Activated CD4-positive, alpha-beta T cell treated with anti-CD3 and anti-CD28 coated beads for 4 hours (primary cell): ENCODE data around the gene OASL.

Experiments used
- DNase-seq, 2 donors: peaks; one replicate each; pipeline ENCODE4 v3.0.0-alpha.2; 2020

OASL gene

DNA sequence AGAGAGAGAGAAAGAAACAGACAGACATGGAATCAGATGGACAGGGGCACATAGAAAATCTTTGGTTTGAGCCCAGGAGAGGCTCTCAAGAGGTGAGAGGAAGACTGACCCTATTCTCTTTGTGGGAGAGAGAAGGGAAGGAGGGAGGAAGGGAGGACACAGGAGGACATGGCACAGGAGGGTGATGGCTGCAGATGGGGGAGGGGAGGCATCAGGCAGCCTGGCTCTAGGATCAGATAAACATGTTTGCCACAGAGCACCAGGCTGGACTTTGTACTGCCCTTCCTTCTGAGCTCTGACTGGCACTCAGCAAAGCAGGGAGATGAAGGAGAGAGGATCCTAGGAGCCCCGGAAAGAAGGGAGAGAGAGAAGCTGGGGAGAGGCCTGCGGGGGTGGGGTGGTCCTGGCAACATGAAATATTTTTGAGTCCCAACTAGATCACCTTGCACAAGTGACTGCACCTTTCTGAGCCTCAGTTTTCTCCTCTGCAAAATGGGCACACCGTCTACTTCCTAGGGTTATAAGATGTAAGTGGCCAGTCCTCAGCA lies 54.6 kb downstream of the OASL start:
- no peak for DNase-seq

GRCh38 chr12:120983759-120984158 lies 55.3 kb downstream of the OASL start:
- no peak for DNase-seq

DNA sequence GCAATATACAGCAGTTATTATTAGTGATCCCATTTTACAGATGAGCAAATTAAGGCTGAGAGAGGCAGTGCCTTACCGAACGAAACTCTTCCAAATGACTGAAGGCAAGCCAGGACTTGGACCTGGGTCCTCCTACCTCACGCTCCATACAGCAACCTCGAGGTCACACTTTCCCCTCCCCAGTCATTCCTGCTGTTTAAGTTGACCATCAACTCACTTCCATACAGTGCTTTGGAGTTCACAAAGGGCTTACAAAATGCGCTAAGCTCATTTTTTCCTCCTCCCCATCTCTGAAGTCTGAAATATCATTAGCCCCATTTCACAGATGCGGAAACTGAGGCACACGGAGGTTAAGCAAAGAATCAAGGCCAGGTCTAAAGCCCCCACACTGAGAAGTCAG lies 56.4 kb downstream of the OASL start:
- DNase-seq, result no peak

- DNase-seq, result no peak
These were observed 57.6 kb downstream of the OASL start for GRCh38 chr12:120981407-120981941.

GRCh38 chr12:120980800-120981368 lies 58.2 kb downstream of the OASL start:
- DNase-seq, result no peak

GRCh38 chr12:120979862-120980696 lies 59.0 kb downstream of the OASL start:
- DNase-seq, result no peak

GRCh38 chr12:120979220-120979861 lies 59.7 kb downstream of the OASL start:
- DNase-seq, result no peak

GRCh38 chr12:120978296-120979219 lies 60.5 kb downstream of the OASL start, which contains the start of gene HNF1A:
Gene HNF1A (plus strand): TSS chr12:120978543. CDS start chr12:120978769, 226 bp downstream.
- DNase-seq, result no peak

- DNase-seq, result no peak
These were observed 61.3 kb downstream of the OASL start for GRCh38 chr12:120977531-120978295.

- DNase-seq, result no peak
These were observed 66.0 kb downstream of the OASL start for GRCh38 chr12:120972870-120973543.

- DNase-seq, result peak; percentile 20
These were observed 67.5 kb downstream of the OASL start for GRCh38 chr12:120971299-120972180.

GRCh38 chr12:120970310-120970709 lies 68.7 kb downstream of the OASL start:
- no peak for DNase-seq
